ENCODE measurements around the gene ZCCHC24.

Gene ZCCHC24

DNA sequence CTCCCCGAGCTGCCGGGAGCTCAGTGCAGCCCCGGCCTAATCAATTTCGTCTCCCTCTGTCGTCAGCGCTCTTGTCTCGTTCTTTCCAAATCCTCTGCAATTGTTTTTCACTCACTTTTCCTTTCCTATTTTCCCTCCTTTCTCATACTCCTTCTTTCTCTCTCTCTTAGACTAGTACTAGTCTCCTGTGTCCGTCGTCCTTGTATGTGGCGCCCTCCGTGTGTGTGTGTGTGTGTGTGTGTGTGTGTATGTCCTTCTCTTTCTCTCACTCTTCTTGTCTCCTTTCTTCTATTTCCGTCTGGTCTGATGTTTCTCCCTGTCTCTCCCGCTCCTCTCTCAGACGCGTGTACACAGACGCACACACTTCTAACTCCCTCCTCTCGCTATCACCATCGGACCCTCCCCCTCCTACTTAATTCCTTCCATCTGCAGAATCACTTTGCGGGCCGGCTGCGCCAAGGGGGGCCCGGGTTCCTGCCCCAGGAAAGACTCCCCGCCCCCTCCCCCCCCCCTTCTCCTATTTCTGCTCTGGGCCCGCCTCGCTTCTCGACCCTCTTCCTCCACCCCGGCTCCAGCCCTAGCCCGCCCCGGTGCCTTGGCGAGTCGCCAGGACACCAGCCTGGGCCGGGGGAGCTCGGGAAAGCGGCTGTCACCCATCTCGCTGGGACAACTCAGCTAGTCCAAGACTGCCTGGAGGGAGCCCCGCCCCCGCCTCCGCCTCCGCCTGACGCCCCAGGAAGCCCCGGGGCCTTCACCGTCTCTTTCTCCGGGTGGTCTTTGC is 743 bp upstream of the ZCCHC24 start:
- DNase-seq (ENCODE audit: low read depth): peak; percentile 29

DNA sequence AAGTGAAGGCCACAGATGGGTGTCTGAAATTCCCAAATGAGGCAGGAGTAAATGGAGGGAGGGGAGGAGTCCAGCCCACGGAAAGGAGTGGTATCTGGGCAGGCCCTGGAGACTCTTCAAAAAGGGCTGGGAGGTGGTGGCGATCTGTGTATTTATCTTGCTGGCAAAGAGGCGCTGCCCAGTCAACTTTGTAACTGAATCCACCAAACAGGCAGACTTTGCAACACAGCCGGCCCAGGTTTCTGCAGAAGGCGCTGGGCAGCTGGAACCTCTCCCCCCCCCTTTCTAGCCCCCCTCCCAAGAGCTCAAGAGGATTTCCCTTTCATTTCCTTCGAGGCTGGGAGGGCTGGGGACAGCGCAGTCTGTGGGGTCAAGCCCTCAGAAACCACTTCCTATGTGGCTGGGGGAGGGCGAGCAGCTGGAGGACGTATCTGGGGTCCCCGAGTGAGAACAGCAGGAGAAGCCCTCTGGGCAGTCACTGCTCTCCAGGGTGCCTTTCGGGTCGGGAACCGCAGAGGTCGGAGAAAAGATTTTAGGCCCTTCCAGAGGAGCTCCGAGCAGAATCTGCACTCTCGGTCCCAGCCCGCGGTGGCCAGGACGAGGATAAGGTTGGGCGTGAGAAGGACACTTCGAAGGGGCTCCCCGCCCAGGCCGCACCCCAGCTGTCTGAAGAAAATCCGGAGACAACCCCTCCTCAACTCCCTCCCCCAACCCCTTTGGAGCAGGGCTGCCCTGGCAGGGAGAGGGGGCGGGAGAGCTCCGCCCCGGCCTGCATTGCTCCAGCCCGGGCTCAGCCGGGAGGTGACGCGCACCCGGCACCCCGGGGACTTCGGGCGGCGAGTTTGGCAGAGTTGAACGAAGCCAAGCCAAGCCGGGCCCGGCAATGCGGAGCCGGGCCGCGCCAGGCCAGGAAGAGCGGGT is 965 bp downstream of the ZCCHC24 start:
- DNase-seq (ENCODE audit: low read depth): no peak

DNA sequence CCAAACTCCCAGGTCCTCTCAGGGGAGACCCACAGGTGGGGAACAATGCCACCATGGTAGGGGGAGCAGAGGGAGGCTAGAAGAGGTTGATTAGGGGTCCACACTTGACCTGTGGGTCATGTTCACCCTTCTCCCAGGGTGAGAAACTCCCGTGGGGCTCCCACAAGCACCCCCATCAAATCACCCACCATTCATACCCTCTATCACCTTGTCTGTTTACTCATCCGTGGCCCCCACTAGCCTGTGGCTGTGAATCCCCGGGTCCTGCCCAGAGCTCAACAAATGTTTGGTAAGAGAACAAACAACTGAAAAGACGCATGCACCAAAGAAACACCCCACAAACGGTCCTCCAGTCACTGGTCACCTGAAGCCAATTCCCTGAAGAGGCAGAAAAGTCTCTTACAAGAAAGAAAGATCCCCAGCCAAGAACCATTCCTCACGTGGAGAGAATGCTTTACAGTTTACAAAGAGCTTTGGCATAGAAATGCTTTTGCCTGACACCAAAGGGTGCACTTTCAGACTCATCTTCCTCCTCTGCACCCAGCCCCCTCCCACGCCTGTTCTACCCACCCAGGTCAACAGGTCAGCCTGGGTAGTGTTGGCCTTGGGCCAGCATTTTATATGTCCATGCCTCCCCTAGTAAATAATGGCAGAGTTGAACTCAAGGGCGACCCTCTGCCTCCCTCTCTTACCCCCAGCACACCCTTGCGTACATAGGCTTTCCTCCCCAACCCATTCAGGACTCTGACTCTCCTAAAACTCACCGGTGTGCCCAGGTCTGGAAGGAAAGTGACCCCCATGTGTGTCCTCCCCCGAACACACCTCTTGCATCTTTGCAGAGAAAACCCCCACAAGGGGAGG is 1.9 kb downstream of the ZCCHC24 start:
- no peak for DNase-seq (ENCODE audit: low read depth)

DNA sequence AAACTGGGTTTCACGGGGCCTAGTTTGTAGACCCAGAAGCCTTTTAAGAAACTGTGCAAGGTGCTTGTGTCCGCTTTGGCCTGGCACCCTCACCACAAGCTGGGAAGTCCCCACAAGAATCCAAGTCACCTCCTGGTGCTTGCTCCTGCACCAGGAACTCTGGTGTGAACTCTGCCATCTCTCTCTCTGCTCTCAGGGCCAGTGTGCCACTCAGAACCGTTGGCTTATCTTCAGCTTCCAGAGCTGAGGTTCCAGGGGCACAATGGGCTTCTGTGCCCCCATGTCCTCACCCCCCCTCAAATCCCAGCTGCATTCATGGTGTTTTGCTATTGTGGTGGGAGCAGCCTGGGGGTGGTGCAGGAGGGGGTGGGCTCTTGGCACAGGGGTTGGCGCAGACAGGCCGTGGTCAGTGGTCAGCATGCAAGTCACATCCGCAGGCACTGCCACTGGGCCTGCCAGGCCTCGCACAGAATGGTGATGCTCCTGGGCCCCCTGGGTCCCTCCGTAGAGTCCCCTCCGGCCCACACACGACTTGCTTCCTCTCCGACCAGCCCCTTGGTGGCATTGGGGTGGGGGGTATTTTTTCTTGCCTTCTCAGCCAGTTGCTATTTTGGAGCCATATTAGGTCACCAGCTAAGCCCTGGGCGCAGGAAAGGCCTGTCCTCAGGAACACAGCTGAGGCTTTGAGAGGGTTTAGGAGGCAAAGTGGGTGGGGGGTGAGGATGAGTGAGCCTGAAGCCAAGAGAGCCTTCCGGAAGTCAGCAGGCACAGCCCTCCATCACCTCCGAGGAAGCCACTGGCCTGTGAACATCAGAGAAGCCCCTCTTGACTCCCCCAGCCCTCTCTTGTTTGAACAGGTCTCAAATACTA is 3.0 kb downstream of the ZCCHC24 start:
- no peak for DNase-seq (ENCODE audit: low read depth)

DNA sequence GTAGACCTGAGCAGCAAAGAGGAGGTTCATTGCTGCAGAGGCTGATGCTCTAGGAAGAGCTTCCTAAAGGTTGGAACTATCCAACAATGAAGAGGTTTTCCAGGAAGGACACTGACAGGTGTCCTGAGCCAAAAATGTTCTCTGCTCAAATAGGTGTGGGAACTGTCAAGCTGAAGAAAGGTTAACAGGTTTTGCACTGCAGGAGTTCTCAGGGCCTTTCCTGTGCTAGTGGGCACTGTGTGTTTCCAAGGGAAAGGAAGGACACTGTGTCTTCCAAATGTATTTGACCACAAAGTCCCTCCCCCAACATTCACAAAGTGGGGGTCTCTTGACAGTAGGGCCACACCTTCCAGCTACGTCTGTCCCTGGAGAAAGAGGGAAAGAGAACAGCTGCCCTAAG is 4.0 kb downstream of the ZCCHC24 start:
- DNase-seq (ENCODE audit: low read depth): no peak

DNA sequence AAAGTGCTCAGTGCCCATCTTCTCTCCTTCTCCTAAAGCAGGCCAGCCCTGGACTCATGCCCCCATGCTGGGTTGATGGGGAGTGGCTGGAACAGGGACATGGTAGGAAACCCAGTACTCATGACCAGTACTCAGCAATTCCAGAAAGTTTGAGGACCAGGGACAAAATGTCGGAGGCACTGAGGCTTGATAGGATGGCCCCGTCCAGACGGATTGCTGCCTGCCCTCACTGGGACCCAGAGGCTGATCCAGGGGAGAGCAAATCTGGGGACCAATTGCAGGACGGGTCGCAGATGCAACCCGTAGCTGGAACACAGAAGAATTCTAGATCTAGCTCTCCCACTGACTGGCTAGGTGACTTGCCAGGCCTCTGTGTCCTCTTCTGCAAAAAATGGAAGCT is 5.1 kb downstream of the ZCCHC24 start:
- no peak for DNase-seq (ENCODE audit: low read depth)

DNA sequence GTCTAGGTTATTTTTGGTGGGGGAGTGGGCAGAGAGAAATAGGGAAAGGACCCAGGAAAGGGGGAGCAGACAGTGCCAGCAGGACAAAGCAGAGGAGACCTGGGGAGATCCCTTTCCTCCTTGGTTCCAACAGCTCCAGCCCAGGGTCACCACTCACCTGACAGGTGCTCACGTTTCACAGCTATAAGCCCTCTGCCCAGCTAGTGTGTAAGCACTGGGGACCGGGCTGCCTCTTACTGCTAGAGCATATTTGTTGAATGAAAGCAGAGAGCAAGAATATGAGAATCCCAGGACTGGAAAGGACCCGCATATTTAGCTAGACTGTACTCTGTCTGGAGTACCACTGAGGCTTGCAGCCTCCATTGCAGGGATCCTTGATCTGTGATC is 6.7 kb downstream of the ZCCHC24 start:
- no peak for DNase-seq (ENCODE audit: low read depth)

DNA sequence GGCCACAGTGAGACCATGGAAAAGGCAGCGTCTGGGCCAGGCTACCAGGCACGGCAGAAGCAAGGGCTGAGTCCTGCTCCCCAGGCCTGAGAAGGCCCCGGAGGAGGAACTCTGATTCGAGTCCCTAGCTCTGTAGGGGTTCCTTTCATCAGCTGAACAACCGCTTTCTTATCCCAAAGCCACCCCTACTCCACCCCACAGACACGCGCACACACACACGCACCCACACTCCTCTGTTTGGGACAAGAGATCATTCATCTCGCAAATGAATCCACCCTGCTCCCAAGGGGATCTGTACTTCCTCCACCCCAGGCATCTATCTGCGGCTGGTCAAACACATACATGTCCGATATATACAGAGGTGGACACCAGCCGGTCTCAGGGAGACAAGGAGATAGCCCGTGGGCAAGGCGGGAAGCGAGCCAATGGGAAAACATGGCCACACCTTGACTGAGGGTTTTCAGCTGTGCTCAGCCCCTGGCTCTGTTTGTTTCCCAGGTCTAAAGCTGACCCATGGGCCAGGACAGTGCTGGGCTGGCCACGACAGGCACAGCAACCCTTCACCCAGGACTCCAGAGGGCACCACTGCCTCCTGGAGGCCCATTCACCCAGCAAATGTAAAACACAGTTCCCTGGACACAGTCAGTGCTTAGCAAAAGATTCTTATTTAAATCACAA is 7.3 kb downstream of the ZCCHC24 start:
- DNase-seq (ENCODE audit: low read depth): no peak

DNA sequence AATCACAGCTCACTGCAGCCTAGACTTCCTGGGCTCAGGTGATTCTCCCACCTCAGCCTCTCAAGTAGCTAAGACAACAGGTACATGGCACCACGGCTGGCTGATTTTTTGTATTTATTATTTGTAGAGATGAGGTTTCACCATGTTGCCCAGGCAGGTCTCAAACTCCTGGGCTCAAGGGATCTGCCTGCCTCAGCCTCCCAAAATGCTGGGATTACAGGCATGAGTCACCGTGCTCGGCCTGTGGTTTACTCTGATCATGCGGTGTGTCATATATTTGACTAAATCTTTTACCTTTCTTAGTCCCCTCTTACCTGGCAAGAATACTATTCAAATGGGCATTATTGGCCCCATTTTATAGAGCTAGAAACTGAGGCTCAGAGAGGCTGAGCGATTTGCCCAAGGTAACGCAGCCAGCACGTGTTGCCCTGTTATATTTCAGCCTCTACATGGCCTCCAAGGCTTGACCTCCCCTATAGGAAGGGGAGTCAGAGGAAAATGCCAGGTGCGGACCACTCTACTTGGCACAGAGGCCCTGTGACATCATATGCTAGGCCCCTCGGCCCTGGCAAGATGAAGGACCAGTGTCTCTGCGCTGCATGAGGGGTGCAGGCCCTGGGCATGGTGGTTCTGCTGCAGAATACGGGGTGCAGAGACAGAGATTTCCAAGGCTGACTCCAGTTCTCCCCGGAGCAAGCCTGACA is 8.2 kb downstream of the ZCCHC24 start:
- no peak for DNase-seq (ENCODE audit: low read depth)

DNA sequence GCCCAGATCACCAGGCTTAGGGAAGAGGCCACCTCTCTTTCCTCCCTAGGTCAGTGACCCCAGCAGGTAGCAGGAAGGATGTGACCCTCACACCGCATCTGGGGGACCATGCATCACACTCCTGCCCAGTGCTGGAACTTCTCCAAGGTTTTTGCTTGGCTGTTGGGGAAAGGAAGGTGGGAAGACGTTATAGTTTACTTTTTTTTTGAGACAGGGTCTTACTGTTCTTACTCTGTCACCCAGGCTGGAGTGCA is 8.6 kb downstream of the ZCCHC24 start:
- no peak for DNase-seq (ENCODE audit: low read depth)

DNA sequence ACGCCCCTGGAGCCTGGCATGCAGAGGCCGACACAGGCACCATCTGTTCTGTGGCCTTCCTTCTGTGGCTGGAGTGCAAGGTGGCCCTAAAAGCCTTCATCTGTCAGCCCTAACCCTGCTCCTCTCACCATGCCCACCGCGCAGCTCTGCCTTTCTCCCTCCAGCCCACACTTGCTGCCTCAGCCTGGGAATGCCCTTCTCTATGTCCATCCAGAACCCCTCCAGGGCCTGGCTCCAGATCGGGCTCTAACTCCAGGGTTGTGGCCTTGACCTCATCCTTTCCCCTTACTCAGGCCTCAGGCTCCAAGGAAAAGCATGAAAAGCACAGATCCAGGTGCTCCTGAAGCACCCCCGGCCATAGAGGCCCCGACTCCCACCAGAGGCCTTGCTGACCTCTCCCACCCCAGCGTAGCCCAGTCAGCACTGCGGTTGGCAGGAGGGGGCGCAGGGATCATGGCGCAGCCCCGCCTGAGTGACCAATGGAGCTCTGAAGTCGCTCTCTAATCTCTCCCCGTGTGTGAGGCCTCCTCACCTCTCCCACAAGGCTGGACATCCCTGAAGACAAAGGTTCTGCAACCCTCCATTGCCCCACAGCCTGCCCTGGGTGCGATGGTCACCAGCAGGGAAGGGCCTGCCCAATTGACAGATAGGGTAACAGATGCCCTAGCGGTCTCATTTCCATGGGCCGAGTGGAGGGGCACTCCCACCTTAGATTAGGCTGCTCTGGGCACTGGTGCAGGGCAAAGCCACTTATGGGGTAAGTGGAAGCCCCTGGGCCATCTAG is 9.2 kb downstream of the ZCCHC24 start:
- DNase-seq (ENCODE audit: low read depth): no peak

DNA sequence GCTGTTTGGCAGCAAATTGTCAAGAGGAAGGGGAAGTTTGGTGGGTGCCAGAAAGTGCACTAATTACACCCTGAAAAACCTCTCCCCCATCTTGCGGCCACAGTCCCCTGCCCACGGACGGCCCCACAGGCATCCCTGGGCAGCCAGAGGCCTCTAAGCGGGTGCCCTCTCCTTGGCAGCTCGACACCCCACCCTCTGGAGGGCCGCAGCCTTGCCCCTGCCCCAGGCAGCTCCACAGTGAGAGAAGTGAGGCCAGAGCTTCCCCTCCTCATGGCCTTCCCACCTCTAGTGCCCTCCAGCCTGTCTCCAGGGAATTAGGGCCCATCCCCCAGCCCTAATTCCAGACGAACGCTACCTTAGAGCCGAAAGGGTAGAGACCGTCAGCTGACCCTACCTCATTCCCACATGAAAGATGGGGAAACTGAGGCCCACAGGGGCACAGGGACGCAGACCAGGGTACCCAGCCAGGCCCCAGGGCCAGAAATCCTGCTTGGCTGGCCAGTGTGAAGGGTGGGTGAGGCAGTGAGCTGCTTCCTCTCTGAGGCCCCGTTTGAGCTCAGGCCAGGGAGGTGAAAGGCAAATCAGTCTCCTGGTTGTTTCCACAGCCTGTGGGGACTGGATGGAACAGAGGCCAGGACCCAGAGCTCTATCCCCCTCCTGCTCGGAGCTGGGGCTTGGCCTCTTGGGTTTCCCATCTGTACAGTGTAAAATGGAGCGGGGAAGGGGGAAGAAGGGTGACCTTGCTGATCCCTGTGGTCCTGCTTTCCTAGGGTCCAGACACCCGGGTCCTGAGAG is 10.0 kb downstream of the ZCCHC24 start:
- DNase-seq (ENCODE audit: low read depth): no peak

DNA sequence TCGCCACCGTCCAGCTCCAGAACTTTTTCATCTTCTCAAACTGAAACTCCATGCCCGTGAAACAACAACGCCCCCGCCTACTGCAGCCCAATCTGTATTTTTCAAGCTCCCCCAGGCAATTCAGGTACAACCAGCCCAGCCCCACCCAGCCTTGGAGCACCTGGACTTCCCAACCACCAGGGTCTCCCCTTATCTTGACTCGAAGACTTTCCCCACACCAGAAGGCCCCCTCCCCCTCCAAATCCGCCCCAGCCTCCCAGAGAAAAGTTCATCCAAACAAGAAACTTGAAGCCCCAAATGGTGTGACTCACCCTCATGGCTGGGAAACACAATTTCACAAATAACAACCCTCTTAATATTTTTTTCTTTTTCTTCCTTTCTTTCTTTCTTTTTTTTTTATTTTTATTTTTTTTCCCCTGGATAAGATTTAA is 10.6 kb downstream of the ZCCHC24 start:
- no peak for DNase-seq (ENCODE audit: low read depth)

DNA sequence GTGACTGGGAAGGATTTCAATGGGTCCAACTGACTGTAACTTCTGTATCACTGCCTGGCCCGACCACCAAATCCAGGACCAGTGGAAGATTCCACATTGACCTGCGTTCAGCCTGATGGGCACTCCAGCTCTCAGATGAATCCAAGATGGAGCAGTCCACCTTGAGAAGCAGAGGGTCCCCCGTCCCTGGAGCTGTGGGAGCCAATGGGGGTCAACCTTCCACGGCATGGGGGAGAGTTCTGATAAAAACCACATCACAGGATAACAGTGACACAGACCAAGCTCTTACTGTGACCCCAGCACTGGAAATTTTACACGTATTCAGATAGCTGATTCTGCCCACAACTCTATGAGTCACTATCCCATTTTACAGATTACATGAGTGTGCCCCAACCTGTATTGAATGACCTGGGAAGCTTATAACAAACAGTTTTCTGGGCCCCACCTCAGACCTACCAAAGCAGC is 11.2 kb downstream of the ZCCHC24 start:
- DNase-seq (ENCODE audit: low read depth): no peak

DNA sequence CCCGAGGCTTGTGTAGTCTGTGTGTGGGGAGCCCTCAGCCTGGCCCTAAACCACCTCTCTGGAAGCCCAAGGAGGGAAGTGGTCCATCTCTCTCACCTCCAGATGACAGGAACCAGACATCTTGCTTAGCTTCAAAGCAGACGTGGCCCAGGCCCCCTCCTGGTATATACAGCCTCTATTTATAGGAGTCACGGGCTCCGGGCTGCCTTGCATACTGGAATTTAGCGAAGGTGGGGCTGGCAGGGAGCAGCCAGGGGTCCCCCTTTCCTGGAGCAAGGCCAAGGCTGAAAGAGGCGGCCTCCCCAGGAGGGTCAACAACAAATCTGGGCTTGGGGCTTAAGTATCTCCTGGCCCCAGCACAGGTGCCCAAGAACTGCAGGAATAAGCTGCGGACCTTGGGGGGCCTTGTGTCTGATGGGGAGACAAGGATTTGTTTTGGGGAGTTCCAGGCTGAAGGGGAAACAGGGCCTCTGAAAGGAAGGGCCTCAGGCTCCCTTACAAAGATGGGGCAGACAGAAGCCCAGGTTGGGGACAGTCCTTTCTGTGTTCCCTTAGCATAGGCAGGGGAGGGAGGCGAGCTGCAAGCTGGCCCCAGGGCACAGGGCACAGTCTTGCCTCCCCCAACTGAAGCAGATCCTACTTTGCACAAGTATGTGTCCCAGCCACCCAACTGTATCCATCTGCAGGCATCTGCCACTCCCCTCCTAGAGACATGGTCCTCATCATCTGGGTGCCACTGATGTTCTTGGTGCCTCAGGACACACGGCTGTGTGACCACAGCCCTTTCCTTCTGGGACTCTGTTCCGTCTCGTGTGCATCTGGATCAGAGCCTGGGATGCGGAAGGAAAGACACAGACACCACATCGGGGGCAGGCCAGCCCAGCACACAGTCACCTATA is 11.9 kb downstream of the ZCCHC24 start:
- no peak for DNase-seq (ENCODE audit: low read depth)

DNA sequence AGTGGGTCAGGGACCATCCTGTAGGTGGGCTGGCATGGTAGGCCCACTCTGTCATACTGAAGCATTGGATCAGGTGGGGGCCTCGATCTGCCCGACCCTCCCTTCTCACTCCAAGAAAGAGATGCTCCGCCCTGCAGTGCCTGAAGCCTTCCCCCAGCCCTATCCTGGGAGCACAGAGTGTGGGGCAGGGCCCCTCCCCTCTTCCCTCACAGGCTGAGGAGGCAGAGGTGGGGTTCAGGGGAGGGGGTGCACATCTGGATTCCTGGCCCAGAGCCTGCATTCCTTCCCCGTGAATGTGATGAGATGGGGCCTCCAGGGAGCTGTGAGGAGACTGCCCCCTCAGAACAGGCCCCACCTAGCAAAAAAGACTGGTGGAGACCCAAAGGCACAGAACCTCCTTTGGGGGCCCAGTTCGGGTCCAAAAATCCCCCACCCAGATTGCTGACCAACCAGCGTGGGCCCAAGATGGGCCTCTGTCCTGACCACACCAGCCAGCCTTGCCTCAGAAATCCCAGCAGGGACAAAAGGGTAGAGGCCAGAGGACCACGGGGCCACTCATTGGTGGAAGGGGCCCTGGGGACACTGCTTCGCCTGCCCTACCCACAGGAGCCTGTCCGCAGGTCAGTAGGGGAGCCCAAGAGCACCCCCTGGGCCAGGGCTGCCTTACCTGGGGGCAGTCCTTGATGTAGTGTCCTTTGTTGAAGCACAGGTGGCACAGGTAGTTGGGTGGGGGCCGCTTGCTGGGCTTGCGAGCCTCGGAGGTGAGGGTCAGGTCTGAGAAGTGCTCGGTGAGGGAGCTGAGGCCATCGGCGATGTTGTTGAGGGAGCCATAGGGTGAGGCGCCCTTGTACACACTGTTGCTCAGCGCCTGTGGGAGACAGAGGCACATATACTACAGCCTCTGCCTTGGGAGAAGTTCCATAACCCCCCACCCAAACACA is 13.3 kb downstream of the ZCCHC24 start:
- DNase-seq (ENCODE audit: low read depth): no peak

Measured in CMK (cell line).